Endothelial cell of umbilical vein (primary cell): ENCODE results near the gene NID2. TPM values are rescaled to one million over a fixed set of nuclear protein-coding genes. Genes with fewer than 3 reads are reported as not detected.

Experiments used
- BruUV-seq: library from RNA; stranded (reverse); fragments of 400-500 nt; replicated peaks from 2 replicates; lab custom pipeline; 2021; lab: Mats Ljungman, UMichigan
- CTCF ChIA-PET: fragments of 300-600, 350-600 bp; sonication (Branson Sonifier 250); formaldehyde crosslinking; loops from one replicate; lab custom pipeline; 2021; ENCODE audit warnings: antibody characterized with exemption, inconsistent platforms; lab: Charles Lee
- POLR2A ChIA-PET: fragments of 300-600, 350-600 bp; sonication (Branson Sonifier 250); formaldehyde crosslinking; loops from one replicate; lab custom pipeline; 2021; ENCODE audit warnings: antibody characterized with exemption, inconsistent platforms; lab: Charles Lee
- DNase-seq: peaks from one replicate; pipeline ENCODE4 v3.0.0-alpha.2; 2011; ENCODE audit warnings: low read depth, low spot score
- FAIRE-seq: peaks from 2 replicates; lab custom pipeline; 2011; peaks lifted over from hg19 to GRCh38; lab: Jason Lieb, UNC
- H2AFZ ChIP-seq: 2 replicates; pipeline ENCODE4 v1.6.0; 2012; ENCODE audit warnings: low read depth, low read length, control low read depth, inconsistent platforms
- H3K27ac ChIP-seq: 2 replicates; pipeline ENCODE4 v1.5.1; 2011; ENCODE audit warnings: low read depth, mild to moderate bottlenecking, control low read depth, low read length, moderate library complexity; ENCODE audit not compliant: insufficient read depth
- H3K27me3 ChIP-seq, 2 experiments: 2 replicates each; pipeline versions ENCODE4 v1.6.0 to v1.6.1; 2011; ENCODE audit warnings: low read length in 2 of 2, mixed read lengths in 1 of 2; ENCODE audit not compliant: control insufficient read depth in 2 of 2, insufficient read depth in 2 of 2
- H3K36me3 ChIP-seq, 2 experiments: 2 replicates in 1 of 2; 3 replicates in 1 of 2; pipeline ENCODE4 v1.5.1; 2011; ENCODE audit warnings: low read length in 2 of 2, mild to moderate bottlenecking in 1 of 2, moderate library complexity in 1 of 2; ENCODE audit not compliant: control insufficient read depth in 2 of 2, insufficient read depth in 2 of 2; ENCODE audit errors: extremely low read depth in 1 of 2
- H3K4me1 ChIP-seq: 3 replicates; pipeline ENCODE4 v1.5.1; 2011; ENCODE audit warnings: mild to moderate bottlenecking, low read length; ENCODE audit not compliant: control insufficient read depth, insufficient read depth; ENCODE audit errors: extremely low read depth
- H3K4me2 ChIP-seq: 2 replicates; pipeline ENCODE4 v1.6.1; 2011; ENCODE audit warnings: low read length, control low read depth, mixed read lengths; ENCODE audit not compliant: insufficient read depth
- H3K4me3 ChIP-seq, 3 experiments: fragments of 200-600 bp in 1 of 3; sonication (generic), shearing (Covaris generic) in 1 of 3; replicated peaks in 1 of 3; 2 replicates each; pipeline ENCODE4 v1.5.1; 2011 to 2016; ENCODE audit warnings: control low read depth in 3 of 3, low read length in 3 of 3, mild to moderate bottlenecking in 2 of 3, inconsistent platforms in 1 of 3, low read depth in 1 of 3, moderate library complexity in 1 of 3; ENCODE audit not compliant: insufficient read depth in 1 of 3
- H3K79me2 ChIP-seq: 2 replicates; pipeline ENCODE4 v1.6.0; 2012; ENCODE audit warnings: low read length, inconsistent platforms; ENCODE audit not compliant: control insufficient read depth, insufficient read depth
- H3K9ac ChIP-seq: replicated peaks from 2 replicates; pipeline ENCODE3; 2011; ENCODE audit warnings: low read length, control low read depth; ENCODE audit not compliant: insufficient read depth; ENCODE audit errors: extremely low read depth
- H3K9me1 ChIP-seq: replicated peaks from 3 replicates; pipeline ENCODE4 v1.6.0; 2011; ENCODE audit warnings: mild to moderate bottlenecking, low read length; ENCODE audit not compliant: control insufficient read depth, insufficient read depth; ENCODE audit errors: extremely low read depth
- H3K9me3 ChIP-seq: replicated peaks from 2 replicates; pipeline ENCODE4 v1.5.1; 2012; ENCODE audit warnings: low read length, inconsistent platforms; ENCODE audit not compliant: control insufficient read depth, insufficient read depth
- H4K20me1 ChIP-seq: replicated peaks from 2 replicates; pipeline ENCODE3; 2011; ENCODE audit warnings: mild to moderate bottlenecking, low read length; ENCODE audit not compliant: control insufficient read depth, insufficient read depth; ENCODE audit errors: extremely low read depth
- CTCF ChIP-seq, 2 donors: IDR thresholded peaks; 1 replicate in 1 of 2; 2 replicates in 1 of 2; pipeline ENCODE4 v1.5.1; 2011; ENCODE audit warnings: low read length in 2 of 2, mild to moderate bottlenecking in 2 of 2, moderate library complexity in 2 of 2, control low read depth in 1 of 2, inconsistent platforms in 1 of 2, low read depth in 1 of 2; ENCODE audit not compliant: insufficient read depth in 1 of 2; ENCODE audit errors: extremely low read depth in 1 of 2
- EZH2 ChIP-seq: IDR thresholded peaks from 2 replicates; pipeline ENCODE4 v1.6.1; 2012; ENCODE audit warnings: borderline replicate concordance, low read depth, mild to moderate bottlenecking, moderate library complexity, low read length, inconsistent platforms; ENCODE audit not compliant: severe bottlenecking
- FOS ChIP-seq: IDR thresholded peaks from 2 replicates; pipeline ENCODE4 v1.6.1; 2011; ENCODE audit warnings: mild to moderate bottlenecking, low read length, moderate library complexity, borderline replicate concordance; ENCODE audit not compliant: insufficient read depth
- GATA2 ChIP-seq: IDR thresholded peaks from 2 replicates; pipeline ENCODE4 v1.7.0; 2011; ENCODE audit warnings: low read depth, mild to moderate bottlenecking, moderate library complexity, mixed read lengths, low read length; ENCODE audit not compliant: insufficient read length, insufficient read depth
- JUN ChIP-seq: IDR thresholded peaks from 2 replicates; pipeline ENCODE4 v1.6.1; 2011; ENCODE audit warnings: borderline replicate concordance, low read depth; ENCODE audit not compliant: insufficient read length, insufficient read depth
- MAX ChIP-seq: IDR thresholded peaks from 2 replicates; pipeline ENCODE4 v1.6.1; 2011; ENCODE audit not compliant: insufficient read depth, insufficient read length
- MYC ChIP-seq: IDR thresholded peaks from one replicate; pipeline ENCODE4 v1.6.1; 2011; ENCODE audit warnings: mild to moderate bottlenecking, low read depth, low read length
- POLR2A ChIP-seq: IDR thresholded peaks from 2 replicates; pipeline ENCODE4 v1.6.1; 2012; ENCODE audit warnings: low read depth, mild to moderate bottlenecking, control low read depth, low read length
- POLR2AphosphoS5 ChIP-seq: IDR thresholded peaks from 2 replicates; pipeline ENCODE4 v1.6.1; 2012; ENCODE audit warnings: low read depth, mild to moderate bottlenecking, control low read depth, low read length, moderate library complexity; ENCODE audit not compliant: insufficient read depth
- dilution Hi-C: fragments of 300-500 bp; cut with MboI; formaldehyde crosslinking; loops from one replicate; pipeline ENCODE4 v1.15.0; 2019; ENCODE audit warnings: low sequenced_read_pairs; ENCODE audit not compliant: extremely low pct_ligation_motif_present
- intact Hi-C: fragments of 100-400 bp; cut with micrococcal nuclease; formaldehyde crosslinking; loops from one replicate; pipeline ENCODE4 v1.10.0; 2022
- polyA plus RNA-seq, 4 experiments: library from polyadenylated mRNA; depleted of rRNA in 3 of 4; stranded (reverse) in 3 of 4; unstranded in 1 of 4; fragments of >200 nt; gene quantifications; 2 replicates each; pipeline versions ENCODE4 v1.2.1 to v1.2.3, GENCODE V29; 2011 to 2012; ENCODE audit warnings: missing spikeins in 1 of 4
- total RNA-seq: library from RNA; stranded (reverse); gene quantifications from 2 replicates; pipeline ENCODE4 v1.2.3, GENCODE V29; 2021

NID2 gene
- total and polyA plus RNA-seq, 2 donors (not counting 3 experiments of a cell fraction or from before 2014, with no cell fraction given) = 22.5 to 56.7 TPM

- DNase-seq = no peak
- BruUV-seq = no TSS peak
- peaks cover 16 to 31% of the 10 kb centered on the region in 2 experiments for H3K36me3 ChIP-seq
- H3K9ac ChIP-seq = no peak overlapping the region
- no peaks in the 10 kb centered on the region for H3K27me3 ChIP-seq
- no peak overlapping the region for H3K27ac ChIP-seq
- TF ChIP-seq EZH2 = no peak
- no peak for TF ChIP-seq GATA2
- no peak for TF ChIP-seq CTCF (IDR thresholded peaks at IDR 0.05; ENCODE audit: extremely low read depth in 1 of 2, insufficient read depth in 1 of 2, low read depth in 1 of 2, low read length in 2 of 2)
- TF ChIP-seq FOS = no peak
- TF ChIP-seq POLR2A = no peak
- TF ChIP-seq JUN = no peak
- TF ChIP-seq MAX = no peak
- no peak for TF ChIP-seq POLR2AphosphoS5
- no peak for TF ChIP-seq MYC
- H4K20me1 ChIP-seq = no peaks in the 10 kb centered on the region
- CTCF ChIA-PET = no interaction called here
- no peak overlapping the region for H2AFZ ChIP-seq
- dilution Hi-C loops = no loop called here
- H3K4me3 ChIP-seq = no peak overlapping the region
- no peaks in the 10 kb centered on the region for H3K9me1 ChIP-seq
- peaks cover 10% of the 10 kb centered on the region for H3K79me2 ChIP-seq
- no peaks in the 10 kb centered on the region for H3K9me3 ChIP-seq
- intact Hi-C loops = no loop called here
- no peak overlapping the region for H3K4me2 ChIP-seq
- FAIRE-seq = no peak
- POLR2A ChIA-PET = no interaction called here
- peaks cover 17% of the 10 kb centered on the region for H3K4me1 ChIP-seq
Measured at GRCh38 chr14:52000696-52001095, 68.2 kb downstream of the NID2 start.
